HT1080 (cell line): ENCODE data around the gene GTF3C1. TPM values are rescaled to one million over a fixed set of nuclear protein-coding genes. Genes with fewer than 3 reads are reported as not detected.
"Not testable (repeated sequence)": the region's sequence is repeated elsewhere in the genome, so short reads cannot be mapped to it uniquely, and the experiment has no call there.

Source experiments
- DNase-seq: peaks from one replicate; pipeline ENCODE4 v3.0.0-alpha.2; 2015; ENCODE audit warnings: low read depth
- total RNA-seq: library from RNA; depleted of rRNA; stranded (reverse); fragments of >200 nt; shearing (Covaris generic); gene quantifications from 2 replicates; pipeline ENCODE4 v1.2.3, GENCODE V29; 2014

Gene GTF3C1
- total RNA-seq, 1 experiment from 2014 or later: 65.0 TPM

- no peak for DNase-seq
Observed at GRCh38 chr16:27448532-27449433, 100.9 kb downstream of the GTF3C1 start.

DNA sequence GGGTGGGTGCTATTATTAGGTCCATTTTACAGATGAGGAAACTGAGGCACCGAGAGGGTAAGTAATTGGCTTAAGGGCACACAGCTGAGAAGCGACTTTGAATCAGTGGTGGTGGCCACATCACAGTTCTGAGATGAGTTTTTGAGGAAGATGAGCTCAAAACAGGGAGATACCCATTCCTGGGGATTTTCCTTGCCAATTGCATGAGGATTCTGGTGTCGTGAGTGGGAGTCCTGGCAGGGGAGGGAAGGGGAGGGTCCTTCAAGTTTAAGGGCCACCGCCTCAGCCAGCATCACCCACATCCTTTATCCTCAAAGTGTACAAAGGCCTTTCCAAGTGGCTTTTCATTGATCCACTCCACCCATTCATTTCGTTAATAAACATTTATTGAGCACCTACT, 102.4 kb downstream of the GTF3C1 start:
- DNase-seq: no peak

DNA sequence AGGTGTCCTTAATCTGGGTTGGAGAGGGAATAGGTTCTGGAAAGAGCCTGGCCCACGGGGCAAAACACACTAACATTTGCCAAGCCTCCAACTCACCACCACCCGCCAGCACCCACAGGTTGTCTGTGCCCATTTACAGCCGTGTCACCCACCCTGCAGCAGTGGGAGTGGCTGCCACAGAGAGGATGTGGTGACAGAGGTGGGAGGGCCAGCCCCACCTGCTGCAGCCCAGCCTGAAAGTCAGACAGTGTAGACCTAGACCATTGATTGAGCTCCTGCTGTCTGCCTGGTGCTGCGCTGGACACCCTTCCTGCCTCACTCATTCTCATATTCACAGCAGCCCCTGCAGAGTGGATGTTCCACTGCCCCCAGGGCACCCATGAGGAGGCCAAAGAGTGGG, 103.0 kb downstream of the GTF3C1 start:
- no peak for DNase-seq

- DNase-seq: no peak
Observed at GRCh38 chr16:27445502-27446175, 104.1 kb downstream of the GTF3C1 start.

DNA sequence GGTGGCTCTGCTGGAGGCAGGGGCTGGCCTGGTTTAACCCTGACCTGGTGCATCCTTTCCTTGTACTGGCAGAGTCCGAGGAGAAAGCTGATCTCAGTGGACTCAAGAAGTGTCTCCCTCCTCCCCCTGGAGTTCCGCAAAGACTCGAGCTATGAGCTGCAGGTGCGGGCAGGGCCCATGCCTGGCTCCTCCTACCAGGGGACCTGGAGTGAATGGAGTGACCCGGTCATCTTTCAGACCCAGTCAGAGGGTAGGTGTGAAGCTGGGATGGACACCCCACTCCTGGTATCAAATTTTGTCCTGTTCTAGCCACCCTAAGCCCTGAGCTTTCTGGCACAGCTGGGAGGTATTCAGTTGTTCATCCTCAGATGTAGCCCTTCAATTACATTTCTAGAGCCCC, 105.2 kb downstream of the GTF3C1 start:
- DNase-seq: no peak

DNA sequence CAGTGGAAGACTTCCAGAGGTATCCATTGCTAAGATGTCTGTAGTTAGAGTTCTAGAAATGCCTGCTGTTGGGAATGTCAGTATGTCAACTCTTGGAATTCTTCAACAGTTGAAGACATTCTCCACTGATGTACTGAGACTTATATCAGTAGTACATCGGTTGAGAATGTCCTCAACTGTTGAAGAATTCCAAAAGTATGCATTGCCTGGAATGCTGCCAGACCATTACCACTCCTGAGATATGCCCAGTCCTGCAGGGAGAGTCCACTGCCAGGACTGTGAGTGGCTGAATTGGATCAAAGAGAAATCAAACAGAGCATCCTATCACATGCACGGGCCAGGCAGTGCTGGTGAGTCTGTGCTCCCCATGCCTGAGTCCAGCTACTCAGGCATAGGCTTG, 105.7 kb downstream of the GTF3C1 start:
- DNase-seq: peak; percentile 31

DNA sequence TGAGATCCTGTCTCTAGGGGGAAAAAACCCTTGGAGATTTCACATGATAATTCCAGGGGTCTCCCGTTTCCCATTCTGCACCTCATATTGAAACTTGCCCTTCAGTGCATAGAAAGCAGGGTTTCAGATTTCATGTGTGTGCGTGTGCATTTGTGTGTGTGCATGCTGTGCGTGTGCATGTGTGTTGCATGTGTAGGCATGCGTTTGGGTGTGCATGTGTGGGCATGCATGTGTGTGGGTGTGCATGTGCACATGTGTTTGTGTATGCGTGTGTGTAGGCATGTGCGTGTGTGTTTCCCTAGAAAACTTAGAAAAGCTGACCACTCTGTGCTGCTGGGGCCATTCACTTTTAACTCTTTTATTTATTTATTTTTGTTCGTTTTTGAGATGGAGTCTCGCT, 107.7 kb downstream of the GTF3C1 start:
- DNase-seq: no peak

DNA sequence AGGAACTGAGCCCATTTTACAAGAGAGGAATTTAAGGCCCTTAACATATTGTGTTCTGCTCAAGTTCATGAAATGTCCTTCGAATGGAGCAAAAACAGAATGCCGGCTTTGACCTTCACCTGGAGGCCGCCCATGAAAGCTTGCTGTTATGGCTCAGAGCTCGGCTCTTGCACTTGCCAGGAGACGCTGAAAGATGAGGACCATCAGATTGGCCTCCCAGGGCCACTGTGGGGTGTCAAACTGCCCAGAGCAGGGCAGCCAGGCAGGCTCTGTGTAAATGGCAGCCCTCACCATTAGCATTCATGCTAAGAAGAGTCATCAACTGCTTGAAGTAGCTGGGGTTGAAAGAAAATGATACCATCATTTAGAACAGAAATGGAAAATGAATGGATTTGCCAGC, 108.4 kb downstream of the GTF3C1 start:
- DNase-seq: no peak

DNA sequence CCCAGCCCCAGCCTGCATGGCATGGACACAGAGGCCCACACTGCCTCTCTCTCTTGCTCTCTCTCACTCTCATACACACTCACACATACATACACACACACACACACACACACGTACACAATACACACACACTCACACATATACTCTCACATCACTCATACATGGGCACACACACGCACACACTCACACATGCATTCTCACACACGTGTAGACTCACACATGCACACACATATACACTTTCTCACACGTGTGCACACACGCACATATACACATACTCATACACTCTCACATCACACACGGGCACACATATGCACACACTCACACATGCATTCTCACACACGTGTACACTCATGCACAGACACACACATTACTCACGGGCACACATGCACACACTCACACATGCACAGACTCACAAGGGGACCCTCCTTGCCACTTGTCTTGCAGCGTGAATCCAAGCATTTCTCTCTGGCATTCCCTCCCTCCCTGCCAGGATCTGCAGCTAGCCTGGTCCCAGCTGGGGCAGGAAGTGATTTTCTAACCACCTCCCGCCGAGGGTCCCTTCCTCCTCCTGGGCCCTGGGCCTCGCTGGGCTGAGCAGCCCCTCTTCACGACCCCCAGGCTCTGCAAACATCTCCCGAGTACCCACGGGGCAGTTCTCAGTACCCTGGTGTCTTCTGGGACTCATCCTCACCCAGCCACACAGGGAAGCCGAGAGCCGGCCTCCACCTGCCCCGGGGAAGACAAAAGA, 110.3 kb downstream of the GTF3C1 start:
- DNase-seq: no peak

DNA sequence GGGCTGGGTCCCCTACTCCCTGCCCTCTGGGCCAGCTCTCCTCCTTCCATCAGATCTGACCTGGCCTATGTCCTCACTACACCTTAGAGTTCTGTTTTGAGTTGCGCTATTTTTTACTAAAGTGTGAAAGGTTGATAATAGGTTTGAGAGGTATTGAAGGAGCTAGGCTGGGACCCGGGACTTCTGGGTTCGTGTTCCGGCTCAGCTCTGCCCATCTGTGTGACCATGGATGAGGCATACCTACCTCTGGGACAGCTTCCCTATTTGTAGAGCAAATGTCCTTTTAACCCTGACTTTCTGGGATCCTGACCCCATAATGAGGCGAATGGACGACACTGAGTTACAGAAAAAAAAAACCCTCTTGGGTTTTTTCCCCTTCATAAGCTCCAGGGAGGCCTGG, 111.8 kb downstream of the GTF3C1 start:
- no peak for DNase-seq

GRCh38 chr16:27436921-27437650, 112.6 kb downstream of the GTF3C1 start:
- no peak for DNase-seq

DNA sequence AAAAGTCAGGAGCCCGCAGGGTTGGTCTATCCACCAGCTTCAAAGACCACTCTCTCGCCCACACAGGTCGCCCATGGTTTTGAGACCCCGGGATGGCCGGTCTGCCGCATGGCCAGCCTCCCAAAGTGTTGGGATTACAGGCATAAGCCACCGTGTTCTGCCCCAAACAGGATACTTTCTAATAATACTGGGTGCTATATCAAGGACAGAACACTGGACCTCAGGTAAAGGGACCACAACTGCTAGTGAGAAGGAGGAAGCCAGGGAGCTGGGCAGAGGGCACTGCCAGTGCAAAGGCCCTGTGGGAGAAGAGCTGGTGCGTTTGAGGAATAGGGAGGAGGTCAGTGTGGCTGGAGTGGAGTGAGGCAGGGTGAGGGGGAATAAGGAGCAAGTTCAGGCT, 113.6 kb downstream of the GTF3C1 start:
- DNase-seq: no peak

GRCh38 chr16:27435146-27435545, 114.6 kb downstream of the GTF3C1 start:
- not testable (repeated sequence) for DNase-seq

- no peak for DNase-seq
Observed at GRCh38 chr16:27434141-27435051, 115.3 kb downstream of the GTF3C1 start.

- DNase-seq: no peak
Observed at GRCh38 chr16:27433636-27434035, 116.1 kb downstream of the GTF3C1 start.

DNA sequence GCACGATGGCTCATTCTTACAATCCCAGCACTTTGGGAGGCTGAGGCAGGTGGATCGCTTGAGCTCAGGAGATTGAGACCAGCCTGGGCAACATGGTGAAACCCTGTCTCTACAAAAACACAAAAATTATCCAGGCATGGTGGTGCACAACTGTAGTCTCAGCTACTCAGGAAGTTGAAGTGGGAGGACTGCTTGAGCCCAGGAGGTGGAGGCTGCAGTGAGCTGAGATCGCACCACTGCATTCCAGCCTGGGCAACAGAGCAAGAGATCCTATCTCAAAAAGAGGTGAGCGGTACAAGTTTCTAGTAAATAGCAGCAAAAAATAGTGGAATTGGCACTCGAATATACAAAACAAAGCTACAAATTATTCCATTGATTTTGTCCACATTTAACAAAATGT, 116.5 kb downstream of the GTF3C1 start:
- DNase-seq: not testable (repeated sequence)

GRCh38 chr16:27432558-27432957, 117.2 kb downstream of the GTF3C1 start:
- peak; percentile 57 for DNase-seq

- DNase-seq: peak; percentile 30
Observed at GRCh38 chr16:27431773-27432532, 117.8 kb downstream of the GTF3C1 start.

GRCh38 chr16:27430923-27431484, 118.7 kb downstream of the GTF3C1 start:
- no peak for DNase-seq
